HUES6 (cell line): ENCODE results near the gene SCN5A.

Experiments used
- H3K27ac ChIP-seq: 2 replicates; pipeline ENCODE4 v1.7.0; 2013; ENCODE audit warnings: low read depth, mild to moderate bottlenecking, low read length, inconsistent platforms
- H3K27me3 ChIP-seq: 2 replicates; pipeline ENCODE4 v1.6.1; 2013; ENCODE audit warnings: low read length; ENCODE audit not compliant: control insufficient read depth, insufficient read depth
- H3K36me3 ChIP-seq: 2 replicates; pipeline ENCODE4 v1.6.1; 2013; ENCODE audit warnings: low read length; ENCODE audit not compliant: control insufficient read depth, insufficient read depth
- H3K4me1 ChIP-seq: 2 replicates; pipeline ENCODE4 v1.6.1; 2013; ENCODE audit warnings: low read length; ENCODE audit not compliant: control insufficient read depth, insufficient read depth
- H3K4me3 ChIP-seq: 2 replicates; pipeline ENCODE4 v1.5.1; 2013; ENCODE audit warnings: low read depth, low read length
- H3K9ac ChIP-seq: one replicate; pipeline ENCODE4 v1.6.1; 2013; ENCODE audit warnings: mild to moderate bottlenecking, low read length
- H3K9me3 ChIP-seq: 2 replicates; pipeline ENCODE4 v1.6.1; 2013; ENCODE audit warnings: low read depth, low read length; ENCODE audit not compliant: control insufficient read depth, insufficient read depth

The SCN5A gene

GRCh38 chr3:38640661-38641452 is 8.6 kb downstream of the SCN5A start:
- H3K4me3 ChIP-seq, result peak overlapping the region; percentile 14
- peaks cover 47% of the 10 kb centered on the region for H3K4me1 ChIP-seq
- H3K27me3 ChIP-seq, result peaks cover 6% of the 10 kb centered on the region; the same call in 1 of the 2 replicates
- H3K9me3 ChIP-seq, result no peaks in the 10 kb centered on the region
- no peak overlapping the region for H3K27ac ChIP-seq
- no peak overlapping the region for H3K9ac ChIP-seq
- no peaks in the 10 kb centered on the region for H3K36me3 ChIP-seq

GRCh38 chr3:38638354-38638753 is 11.1 kb downstream of the SCN5A start:
- Histone ChIP-seq H3K9ac (no peak overlapping the region), H3K27me3 (peaks cover 6% of the 10 kb centered on the region; the same call in 1 of the 2 replicates), H3K4me3 (no peak overlapping the region), H3K4me1 (peaks cover 43% of the 10 kb centered on the region), H3K36me3 (no peaks in the 10 kb centered on the region), H3K27ac (no peak overlapping the region), H3K9me3 (no peaks in the 10 kb centered on the region)

DNA sequence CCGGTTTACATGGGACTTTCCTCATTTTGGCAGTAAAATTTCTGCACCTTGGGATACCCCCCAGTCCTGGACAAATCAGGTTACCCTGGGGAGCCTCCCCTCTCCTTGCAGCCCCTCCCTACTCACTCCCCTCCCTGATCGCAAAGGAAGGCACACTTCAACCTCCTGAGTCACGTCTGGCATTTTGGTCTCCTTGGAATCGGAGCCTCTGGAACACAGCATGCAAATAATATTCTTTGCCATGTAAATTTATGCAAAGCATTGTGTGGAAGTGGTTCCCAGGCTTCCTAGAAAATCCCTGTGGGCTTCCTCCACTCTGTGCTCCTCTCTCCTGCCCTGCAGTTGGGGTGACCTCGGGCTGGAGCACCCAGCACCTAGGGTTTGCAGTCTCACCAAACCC is 11.6 kb downstream of the SCN5A start:
- Histone ChIP-seq H3K27me3 (peaks cover 3% of the 10 kb centered on the region; the same call in 1 of the 2 replicates), H3K27ac (no peak overlapping the region), H3K9me3 (no peaks in the 10 kb centered on the region), H3K36me3 (no peaks in the 10 kb centered on the region), H3K9ac (no peak overlapping the region), H3K4me1 (peaks cover 43% of the 10 kb centered on the region), H3K4me3 (no peak overlapping the region)

DNA sequence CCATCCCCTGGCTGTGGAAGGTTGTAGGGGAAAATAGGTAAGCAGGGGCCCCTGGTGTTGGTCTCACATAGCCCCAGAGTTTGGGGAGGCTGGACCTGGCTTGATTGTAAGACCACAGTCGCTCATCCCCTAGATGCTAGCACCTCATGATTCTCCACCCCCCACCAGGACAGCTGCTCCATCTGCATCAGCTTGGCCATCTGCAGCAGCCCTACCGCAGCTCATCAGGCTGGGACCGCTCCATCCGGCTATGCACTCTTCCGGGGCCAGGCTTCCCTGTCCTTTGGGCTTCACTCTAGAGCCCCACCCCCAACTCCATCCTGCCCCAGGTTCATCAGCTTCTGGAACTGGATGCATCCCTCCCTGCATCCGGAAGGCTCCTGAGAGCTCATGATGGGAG is 12.6 kb downstream of the SCN5A start:
- no peaks in the 10 kb centered on the region for H3K36me3 ChIP-seq
- H3K4me3 ChIP-seq, result no peak overlapping the region
- peaks cover 43% of the 10 kb centered on the region for H3K4me1 ChIP-seq
- no peak overlapping the region for H3K9ac ChIP-seq
- no peak overlapping the region for H3K27ac ChIP-seq
- no peaks in the 10 kb centered on the region for H3K9me3 ChIP-seq
- no peaks in the 10 kb centered on the region for H3K27me3 ChIP-seq

GRCh38 chr3:38636464-38636863 is 13.0 kb downstream of the SCN5A start:
- H3K27me3 ChIP-seq, result no peaks in the 10 kb centered on the region
- no peaks in the 10 kb centered on the region for H3K9me3 ChIP-seq
- H3K4me1 ChIP-seq, result peaks cover 40% of the 10 kb centered on the region
- H3K9ac ChIP-seq, result no peak overlapping the region
- H3K4me3 ChIP-seq, result no peak overlapping the region
- no peaks in the 10 kb centered on the region for H3K36me3 ChIP-seq
- H3K27ac ChIP-seq, result no peak overlapping the region

GRCh38 chr3:38634111-38634510 is 15.4 kb downstream of the SCN5A start:
- no peak overlapping the region for H3K27ac ChIP-seq
- H3K9ac ChIP-seq, result no peak overlapping the region
- no peaks in the 10 kb centered on the region for H3K9me3 ChIP-seq
- no peak overlapping the region for H3K4me3 ChIP-seq
- H3K36me3 ChIP-seq, result no peaks in the 10 kb centered on the region
- peaks cover 5% of the 10 kb centered on the region; the same call in 1 of the 2 replicates for H3K27me3 ChIP-seq
- H3K4me1 ChIP-seq, result peaks cover 38% of the 10 kb centered on the region

DNA sequence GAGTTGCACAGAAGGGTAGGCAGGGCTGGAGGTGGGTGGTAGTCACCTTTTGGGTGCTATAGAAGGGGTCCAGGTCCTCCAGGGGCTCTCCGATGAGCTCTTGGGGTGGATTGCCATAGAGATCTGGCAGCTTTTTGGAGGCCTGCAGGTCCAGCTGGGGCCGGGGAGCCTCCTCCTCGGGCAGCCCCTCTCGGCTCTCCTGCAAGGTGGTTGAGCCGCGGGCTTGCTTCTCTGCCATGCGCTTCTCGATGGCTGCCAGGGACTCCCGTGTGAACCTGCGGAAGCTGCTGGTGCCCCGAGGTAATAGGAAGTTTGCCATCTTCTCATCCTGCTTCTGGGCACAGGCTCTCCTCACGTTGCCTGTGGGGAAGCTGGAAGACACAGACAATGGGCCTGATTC is 16.5 kb downstream of the SCN5A start:
- Histone ChIP-seq H3K36me3 (no peaks in the 10 kb centered on the region), H3K4me3 (no peak overlapping the region), H3K9ac (no peak overlapping the region), H3K27ac (no peak overlapping the region), H3K4me1 (peaks cover 30% of the 10 kb centered on the region), H3K9me3 (no peaks in the 10 kb centered on the region), H3K27me3 (peaks cover 5% of the 10 kb centered on the region; the same call in 1 of the 2 replicates)

GRCh38 chr3:38630606-38631005 is 18.9 kb downstream of the SCN5A start:
- H3K4me1 ChIP-seq, result peaks cover 12% of the 10 kb centered on the region

DNA sequence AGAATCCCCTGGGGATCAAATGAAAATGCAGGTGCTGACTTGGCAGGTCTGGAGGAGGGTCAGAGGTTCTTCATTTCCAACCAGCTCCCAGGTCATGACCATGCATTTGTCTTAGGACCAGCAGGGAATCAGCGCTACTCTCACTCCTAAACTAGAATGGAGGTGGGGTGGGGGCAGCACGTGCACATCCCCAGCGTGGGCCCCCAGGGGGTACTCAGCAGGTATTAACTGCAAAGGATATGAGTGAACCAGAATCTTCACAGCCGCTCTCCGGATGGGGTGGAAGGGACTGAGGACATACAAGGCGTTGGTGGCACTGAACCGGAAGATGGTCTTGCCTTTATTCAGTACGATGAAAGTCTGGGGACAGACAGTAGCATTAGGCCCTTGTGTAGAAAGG is 19.4 kb downstream of the SCN5A start:
- H3K27ac ChIP-seq, result no peak overlapping the region
- H3K4me3 ChIP-seq, result no peak overlapping the region
- H3K27me3 ChIP-seq, result peaks cover 5% of the 10 kb centered on the region; the same call in 1 of the 2 replicates
- peaks cover 12% of the 10 kb centered on the region for H3K4me1 ChIP-seq
- no peak overlapping the region for H3K9ac ChIP-seq
- no peaks in the 10 kb centered on the region for H3K9me3 ChIP-seq
- no peaks in the 10 kb centered on the region for H3K36me3 ChIP-seq

More at GRCh38 chr3:38630606-38631005, 18.9 kb downstream of the SCN5A start:
- Histone ChIP-seq H3K9ac (no peak overlapping the region), H3K9me3 (no peaks in the 10 kb centered on the region), H3K27me3 (peaks cover 5% of the 10 kb centered on the region; the same call in 1 of the 2 replicates), H3K27ac (no peak overlapping the region), H3K4me3 (no peak overlapping the region), H3K36me3 (no peaks in the 10 kb centered on the region)

- Histone ChIP-seq H3K27me3 (peaks cover 5% of the 10 kb centered on the region; the same call in 1 of the 2 replicates), H3K4me3 (no peak overlapping the region), H3K36me3 (no peaks in the 10 kb centered on the region), H3K4me1 (peaks cover 12% of the 10 kb centered on the region), H3K27ac (no peak overlapping the region), H3K9ac (no peak overlapping the region), H3K9me3 (no peaks in the 10 kb centered on the region)
Measured at GRCh38 chr3:38628835-38629234, 20.7 kb downstream of the SCN5A start.

DNA sequence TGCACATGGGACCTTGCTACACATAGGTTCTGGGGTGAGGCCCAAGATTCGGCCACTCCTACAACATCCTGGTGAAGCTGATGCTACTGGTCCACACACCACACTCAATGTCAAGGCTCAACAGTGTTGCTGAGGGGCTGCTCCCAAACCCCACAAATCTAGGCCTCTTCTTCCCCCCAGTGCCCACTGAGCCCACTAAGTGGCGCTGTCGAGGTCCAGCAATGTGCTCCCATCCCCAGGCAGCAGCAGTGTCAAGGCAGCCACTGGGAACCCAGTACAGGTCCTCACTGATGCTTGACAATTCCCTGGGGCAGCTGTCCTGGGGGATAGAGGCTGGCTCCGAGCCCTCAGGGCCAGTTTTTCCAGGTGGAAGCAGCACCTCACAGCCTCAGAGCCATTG is 21.5 kb downstream of the SCN5A start:
- Histone ChIP-seq H3K9ac (no peak overlapping the region), H3K36me3 (no peaks in the 10 kb centered on the region), H3K27ac (no peak overlapping the region), H3K4me1 (peaks cover 18% of the 10 kb centered on the region), H3K9me3 (no peaks in the 10 kb centered on the region), H3K4me3 (no peak overlapping the region), H3K27me3 (peaks cover 5% of the 10 kb centered on the region; the same call in 1 of the 2 replicates)
